GM21360 (cell line): ENCODE results near the gene UCKL1.
A peak's percentile ranks its signal among the peaks of the same experiment; 100 is the strongest.

Experiments used
- ATAC-seq: cut with Tn5 transposase; IDR thresholded peaks from one replicate; pipeline ENCODE4 v1.9.1; 2021; ENCODE audit warnings: mild to moderate bottlenecking, moderate library complexity; ENCODE audit not compliant: unreplicated experiment

UCKL1 gene

DNA sequence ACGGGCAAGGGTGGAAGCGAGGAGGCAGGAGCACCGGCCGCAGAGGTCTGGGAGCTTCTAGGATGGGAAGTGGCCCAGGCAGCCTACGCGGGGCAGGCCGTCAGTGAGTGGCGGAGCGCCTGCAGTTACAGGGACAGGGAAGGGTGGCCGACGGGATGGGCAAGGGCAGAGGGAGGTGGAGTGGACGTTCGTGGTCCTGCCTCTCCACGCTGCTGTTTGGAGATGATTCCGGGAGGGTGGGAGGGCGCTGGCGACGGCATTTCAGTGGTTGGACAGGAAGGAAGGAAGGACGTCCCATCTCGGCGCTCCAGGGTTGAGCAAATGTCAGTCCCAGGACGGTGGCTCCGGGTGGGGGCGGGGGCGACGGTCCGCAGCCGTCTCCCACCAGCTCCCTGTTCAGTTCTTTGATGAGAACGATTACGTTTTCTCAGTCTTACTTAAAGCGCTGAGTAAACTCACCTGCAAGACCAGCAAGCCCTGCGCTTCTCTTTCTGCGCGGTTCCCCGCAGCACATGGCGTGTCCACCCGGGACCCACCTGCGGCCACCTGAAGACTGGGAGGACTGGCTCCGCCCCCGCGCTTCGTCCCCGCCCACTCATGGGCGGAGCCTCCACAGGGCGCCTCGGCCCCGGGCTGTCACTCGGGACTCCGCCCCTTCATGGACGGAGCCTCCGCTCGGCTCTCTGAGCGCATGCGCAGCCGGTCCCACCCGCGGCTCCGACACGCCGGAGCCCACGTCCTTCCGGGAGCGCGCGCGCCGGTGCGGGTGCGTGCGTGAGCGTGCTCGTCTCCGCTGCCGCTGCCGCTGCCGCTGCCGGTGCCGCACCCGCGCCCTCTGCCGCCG is 61.6 kb downstream of the UCKL1 start, which contains the start of gene DNAJC5:
TSS of gene DNAJC5 (plus strand) at position 769 of the 844 bp plus-strand sequence. CDS start 33,220 bp downstream, outside the sequence.
- peak; percentile 76 for ATAC-seq

DNA sequence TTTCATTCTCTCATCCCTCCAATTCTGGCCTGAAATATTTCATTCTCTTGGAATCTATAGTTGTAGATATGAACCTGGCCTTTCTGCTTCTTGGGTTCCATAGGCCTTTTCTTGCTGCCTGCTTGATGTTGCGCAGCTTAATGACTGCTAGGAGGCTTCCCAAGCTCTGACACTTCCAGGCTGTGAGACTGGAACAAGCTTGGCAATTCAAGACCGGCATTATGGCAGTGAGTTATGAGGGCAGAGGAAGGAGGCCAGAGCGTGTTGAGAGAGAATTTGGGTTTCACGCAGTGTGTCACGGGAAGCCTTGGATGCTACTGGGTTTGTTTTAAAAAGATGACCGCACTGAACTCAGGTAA is 62.2 kb downstream of the UCKL1 start:
- no peak for ATAC-seq

- no peak for ATAC-seq
Measured at GRCh38 chr20:63892402-63892801, 63.8 kb downstream of the UCKL1 start.

DNA sequence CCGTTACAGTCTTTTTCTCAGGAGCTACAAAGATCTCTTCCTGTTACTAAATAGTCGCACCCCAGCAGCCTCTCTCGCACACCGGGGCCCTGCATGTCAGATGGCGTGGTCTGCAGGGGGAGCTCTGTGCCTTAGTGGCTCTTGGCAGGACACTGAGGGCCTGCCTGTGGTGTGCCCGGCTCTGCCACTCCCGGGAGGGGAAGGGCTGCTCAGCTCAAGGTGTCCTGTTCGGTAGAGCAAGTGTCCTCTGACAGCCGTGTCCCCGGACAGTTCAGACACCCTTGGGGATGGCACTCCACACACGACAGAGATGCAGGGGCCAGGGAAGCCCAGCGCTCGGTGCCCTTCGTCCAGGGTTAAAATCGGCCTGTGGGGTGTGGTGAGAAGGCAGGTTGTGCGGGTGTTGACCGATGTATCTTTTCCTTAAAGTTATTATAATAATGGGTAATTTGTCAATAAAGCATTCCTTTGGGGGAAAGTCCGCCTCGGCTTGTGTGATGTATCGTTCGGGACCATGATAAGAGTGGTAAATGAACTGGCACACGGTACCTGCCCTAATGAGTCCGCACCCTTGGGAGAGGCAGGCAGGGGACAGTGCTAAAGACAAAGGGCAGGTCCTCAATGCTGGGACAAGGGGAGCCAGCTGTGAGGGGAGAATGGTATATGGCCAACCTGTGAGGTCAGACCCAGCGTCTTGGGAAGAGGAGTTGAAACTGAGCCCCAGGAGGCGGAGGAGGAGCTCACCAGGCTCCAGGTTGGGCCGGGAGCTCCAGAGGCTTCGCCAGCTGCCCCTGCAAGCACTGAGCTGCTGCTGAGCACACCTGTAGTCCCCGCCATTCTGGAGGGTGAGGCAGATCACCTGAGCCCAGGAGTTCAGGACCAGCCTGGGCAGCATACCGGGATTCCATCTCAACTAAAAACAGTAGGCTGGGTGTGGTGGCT is 64.9 kb downstream of the UCKL1 start:
- ATAC-seq = no peak

DNA sequence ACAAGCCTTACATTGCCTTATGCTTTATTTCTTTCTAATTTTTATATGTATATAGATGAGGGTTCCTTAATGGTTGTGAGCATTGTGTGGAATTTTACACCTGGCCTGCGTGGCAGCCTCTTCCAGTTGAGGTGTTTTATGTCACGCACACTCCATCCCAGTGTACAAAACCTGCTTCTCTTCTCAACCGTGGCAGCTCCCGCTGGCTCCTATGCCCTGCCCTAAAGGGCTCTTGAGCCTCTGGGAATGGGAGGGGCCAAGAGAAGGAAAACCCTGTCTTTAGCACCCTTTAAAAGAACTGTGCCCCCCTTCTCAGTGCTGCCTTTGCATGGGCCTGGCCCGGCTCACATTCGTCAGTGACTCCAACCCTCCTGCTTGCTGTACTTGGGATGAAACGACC is 65.6 kb downstream of the UCKL1 start:
- ATAC-seq = no peak

- ATAC-seq = no peak
Measured at GRCh38 chr20:63890201-63890576, 66.0 kb downstream of the UCKL1 start.
